Measurements from ENCODE around the gene CISH.

The CISH gene

DNA sequence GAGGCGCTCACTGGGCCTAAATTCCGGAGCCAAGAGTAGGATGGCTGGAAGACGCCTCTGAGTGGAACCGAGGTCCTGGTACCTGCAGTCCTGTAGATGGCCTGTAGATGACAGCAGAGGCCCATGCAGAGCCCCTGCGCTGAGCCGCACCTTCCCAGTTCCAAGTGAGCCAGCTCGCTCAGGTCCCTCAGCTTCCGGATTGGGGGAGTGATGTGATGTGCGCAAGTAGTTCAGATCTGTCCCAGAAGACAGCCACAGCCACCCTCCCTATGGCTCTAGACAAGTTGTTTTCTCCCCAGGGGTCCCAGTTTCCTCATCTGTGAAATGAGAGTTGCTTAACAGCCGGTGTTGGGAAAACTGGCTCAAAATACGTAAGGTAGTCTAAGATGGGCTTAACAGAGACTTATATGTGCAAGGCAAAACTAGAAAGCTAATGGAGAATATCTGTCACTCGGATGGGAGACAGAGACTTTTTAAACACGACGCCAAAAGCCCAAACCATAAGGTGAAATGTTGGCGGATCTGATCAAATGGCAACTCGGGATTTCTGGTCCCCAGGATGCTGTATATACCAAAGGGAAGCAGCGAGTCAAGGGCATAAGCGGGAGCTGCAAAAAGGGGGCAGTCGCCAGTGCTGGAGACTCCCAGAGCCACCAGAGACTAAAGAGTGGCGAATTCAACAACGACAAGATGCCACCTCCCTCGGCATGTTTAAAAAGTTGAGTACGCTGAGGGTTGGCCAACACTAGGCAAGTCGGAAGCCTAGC lies 4.6 kb upstream of the CISH start:
- in situ Hi-C loops (cut with MboI; ENCODE audit: low sequenced_read_pairs): loop anchor here (25.0 kb wide), 1 partner anchor 746 kb away; no protein-coding TSS in a partner anchor

DNA sequence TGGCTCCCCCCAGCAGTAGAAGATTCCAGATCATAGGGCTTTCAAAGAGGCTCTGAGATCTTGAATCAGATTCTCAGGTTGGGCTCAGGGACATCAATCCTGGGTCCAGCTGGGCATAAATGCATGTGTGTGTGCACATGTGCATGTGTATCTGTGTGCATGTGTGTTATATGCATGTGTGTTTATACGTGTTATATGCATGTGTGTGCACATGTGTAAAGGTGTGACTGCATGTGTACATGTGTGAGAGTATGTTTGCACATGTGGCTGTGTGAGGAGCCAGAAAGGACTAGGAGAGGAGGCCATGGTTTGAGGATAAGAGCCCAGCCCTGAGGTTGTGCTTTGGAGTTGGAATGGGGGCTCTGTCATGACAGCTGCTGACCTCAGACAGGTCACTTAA lies 3.6 kb upstream of the CISH start:
- in situ Hi-C loops (cut with MboI; ENCODE audit: low sequenced_read_pairs): loop anchor here (25.0 kb wide), 1 partner anchor 747 kb away; no protein-coding TSS in a partner anchor

DNA sequence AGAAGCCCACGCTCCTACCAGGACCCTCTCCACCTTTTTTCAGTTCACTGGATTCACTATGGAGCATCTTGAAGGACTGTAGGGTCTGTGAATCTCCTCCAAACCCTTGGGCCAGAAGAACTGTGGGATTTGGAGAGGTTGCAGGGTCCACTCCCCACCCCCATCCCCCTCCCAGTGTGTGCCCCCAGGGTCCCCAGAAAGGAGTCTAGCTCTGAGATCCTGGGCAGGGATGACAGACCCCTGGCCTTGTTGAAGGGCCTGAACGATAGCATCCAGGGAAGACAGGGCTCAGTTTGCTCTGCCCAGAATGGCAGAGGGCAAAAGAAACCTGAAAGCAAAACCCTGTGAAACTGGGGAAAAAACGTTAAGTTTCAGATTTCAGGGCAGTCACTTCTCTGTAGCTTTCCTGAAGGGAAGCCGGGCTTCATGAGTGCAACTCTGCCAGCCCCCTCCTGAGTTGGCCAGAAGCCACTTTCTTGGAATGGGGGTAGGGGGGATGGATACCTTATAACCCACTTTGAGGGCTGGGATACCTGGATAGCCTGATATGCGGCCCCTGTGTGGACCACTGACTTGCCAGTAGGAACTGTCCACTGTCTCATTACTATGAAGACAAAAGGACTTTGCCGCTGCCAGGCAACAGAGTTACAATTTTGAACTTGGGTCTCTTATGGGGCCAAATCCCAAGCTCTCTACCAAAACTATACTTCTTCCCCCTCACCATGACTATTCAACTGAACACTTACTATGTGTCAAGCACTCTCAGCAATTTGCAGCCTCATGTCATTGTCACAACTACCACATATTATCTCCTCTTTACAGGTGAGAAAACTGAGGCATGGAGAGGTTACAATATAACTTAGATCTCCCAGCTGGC lies 1.6 kb upstream of the CISH start:
- in situ Hi-C loops (cut with MboI; ENCODE audit: low sequenced_read_pairs): loop anchor here (25.0 kb wide), 1 partner anchor 749 kb away; no protein-coding TSS in a partner anchor

DNA sequence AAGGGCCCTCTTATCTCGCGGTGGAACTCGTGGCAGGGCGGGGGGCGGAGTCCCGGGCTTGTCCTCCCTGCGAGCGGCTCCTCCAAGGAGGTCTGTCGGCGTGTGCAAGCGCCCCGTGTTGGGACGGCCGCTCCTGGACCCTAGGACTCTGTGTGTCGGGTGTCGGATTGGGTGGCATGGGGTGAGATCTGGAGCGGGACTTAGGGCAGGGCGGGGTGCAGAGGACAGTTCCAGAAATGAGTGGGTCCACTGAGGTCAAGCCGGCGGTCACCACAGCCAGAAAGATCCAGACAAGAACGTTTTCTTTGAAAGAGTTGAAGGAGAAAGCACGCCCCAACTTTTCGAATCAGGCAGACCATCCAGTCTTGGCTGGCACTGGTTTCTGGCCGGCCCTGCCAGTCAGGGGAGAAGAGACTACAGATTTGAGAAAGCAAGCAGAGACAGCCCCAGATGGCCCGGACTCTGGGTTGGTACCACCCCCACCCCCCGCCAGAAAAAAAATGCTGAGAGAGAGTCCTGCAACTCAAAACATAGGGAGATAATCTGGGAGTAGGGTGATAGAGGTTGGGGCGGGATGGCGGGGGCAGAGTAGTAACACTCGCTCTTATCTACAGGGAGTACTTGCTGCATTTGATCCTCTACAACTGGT lies 784 bp upstream of the CISH start:
- in situ Hi-C loops (cut with MboI; ENCODE audit: low sequenced_read_pairs): loop anchor here (25.0 kb wide), 1 partner anchor 750 kb away; no protein-coding TSS in a partner anchor

DNA sequence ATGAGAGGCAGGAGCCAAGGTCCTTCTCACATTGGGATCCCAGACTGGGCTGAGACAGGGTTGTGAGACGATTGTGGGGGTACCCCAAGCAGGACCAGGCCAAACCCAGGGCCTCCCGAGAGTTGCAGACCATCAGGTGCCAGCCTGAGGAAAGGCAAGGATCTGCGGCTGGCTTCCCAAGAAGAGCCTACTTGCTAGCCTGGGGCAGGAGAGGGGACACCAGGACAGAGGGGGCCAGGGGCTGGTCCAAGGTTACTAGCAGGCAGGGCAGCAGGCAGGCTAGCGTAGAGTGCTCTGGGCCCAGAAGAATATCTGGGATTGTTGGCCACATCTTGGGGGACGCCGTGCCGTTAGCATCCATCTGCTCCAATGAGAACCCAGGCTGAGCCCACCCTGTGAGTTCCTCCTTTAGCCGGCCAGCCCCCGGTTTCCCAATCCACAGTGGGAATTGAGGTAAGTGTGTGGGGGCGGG lies 546 bp downstream of the CISH start:
- in situ Hi-C loops (cut with MboI; ENCODE audit: low sequenced_read_pairs): loop anchor here (25.0 kb wide), 1 partner anchor 751 kb away; no protein-coding TSS in a partner anchor

DNA sequence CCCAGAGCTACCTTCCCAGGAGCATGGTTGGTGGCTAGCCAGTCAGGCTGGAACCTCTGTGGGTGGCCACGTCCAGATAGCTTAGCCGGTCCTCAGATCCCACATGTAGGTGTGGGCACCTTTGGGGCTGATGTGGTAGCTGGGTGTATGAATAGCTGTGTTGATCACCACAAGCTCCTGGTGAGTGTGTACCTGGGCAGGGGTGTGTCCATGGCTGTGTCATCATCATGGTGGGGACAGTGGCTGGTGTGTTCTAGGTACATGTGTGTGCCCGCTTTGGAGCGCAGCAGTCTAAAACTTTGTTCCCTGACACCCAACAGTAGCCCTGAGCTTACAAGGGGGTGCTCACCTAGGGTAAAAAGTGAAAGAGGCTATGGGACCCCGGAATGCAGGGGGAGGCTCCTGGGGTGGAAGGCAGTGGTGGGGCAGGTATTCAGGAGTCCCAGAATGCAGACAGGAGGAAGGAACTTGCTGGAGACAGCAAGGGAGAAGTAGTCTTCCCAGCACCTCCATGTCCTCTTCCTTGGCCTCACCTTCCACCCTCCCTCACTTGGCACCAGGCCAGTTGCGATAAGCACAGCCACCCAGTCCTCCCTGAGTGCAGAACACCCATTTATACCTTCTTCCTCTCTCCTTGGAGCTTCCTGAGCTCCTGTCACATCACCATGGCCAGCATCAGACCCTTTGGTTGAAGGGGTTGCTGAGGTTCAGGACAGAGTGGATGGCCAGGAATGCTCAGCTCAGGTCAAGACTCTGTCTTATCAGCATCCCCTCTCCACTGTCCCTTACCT lies 1.2 kb downstream of the CISH start:
- in situ Hi-C loops (cut with MboI; ENCODE audit: low sequenced_read_pairs): loop anchor here (25.0 kb wide), 1 partner anchor 752 kb away; no protein-coding TSS in a partner anchor

DNA sequence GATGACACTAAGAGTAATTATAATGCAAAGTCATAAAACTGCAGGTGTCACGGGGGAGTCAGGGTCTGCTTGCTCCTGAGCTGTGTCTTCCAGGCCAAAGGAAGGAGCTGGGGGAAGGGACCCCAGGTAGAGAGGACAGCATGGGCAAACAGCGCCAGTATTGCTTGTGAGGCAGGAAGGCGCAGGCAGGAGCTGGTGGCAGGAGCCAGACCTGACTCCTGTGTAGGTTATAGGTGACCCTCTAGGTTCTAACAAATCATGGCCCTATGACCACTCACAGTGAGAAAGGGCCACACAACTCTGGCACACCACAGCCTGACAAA lies 1.9 kb downstream of the CISH start:
- in situ Hi-C loops (cut with MboI; ENCODE audit: low sequenced_read_pairs): loop anchor here (25.0 kb wide), 1 partner anchor 753 kb away; no protein-coding TSS in a partner anchor

DNA sequence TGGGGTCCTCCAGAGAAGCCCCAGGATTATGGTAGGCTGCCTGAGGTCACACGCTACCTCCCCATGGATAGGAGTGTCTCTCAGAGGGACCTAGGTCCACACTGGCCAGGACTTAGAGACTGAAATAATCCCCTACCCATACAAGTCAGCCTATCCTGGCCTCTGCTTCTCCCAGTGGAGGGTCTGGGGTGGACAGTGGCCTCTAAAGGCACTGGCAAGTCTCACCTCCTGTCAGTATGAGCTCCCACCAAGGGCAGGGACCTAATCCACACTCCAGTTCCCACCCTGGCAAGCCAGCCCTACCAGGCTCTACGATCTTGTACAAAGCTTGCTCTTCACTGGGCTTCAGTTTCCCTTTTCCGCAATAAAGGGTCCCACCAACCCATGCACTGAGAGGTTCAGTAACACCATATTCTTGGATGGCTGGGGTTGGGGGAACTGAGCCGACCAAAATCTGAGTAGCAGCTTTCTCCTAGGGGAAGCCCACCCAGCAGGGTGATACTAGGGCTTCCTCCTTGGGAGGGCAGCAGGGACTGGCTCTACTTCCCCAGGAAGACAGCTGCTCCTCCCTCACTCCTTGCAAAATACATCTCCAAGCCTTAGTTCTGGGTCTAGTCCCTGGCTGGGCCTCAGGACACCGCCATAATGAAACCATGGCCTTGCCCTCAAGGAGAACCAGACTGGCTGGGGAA lies 2.4 kb downstream of the CISH start:
- in situ Hi-C loops (cut with MboI; ENCODE audit: low sequenced_read_pairs): loop anchor here (25.0 kb wide), 1 partner anchor 753 kb away; no protein-coding TSS in a partner anchor

DNA sequence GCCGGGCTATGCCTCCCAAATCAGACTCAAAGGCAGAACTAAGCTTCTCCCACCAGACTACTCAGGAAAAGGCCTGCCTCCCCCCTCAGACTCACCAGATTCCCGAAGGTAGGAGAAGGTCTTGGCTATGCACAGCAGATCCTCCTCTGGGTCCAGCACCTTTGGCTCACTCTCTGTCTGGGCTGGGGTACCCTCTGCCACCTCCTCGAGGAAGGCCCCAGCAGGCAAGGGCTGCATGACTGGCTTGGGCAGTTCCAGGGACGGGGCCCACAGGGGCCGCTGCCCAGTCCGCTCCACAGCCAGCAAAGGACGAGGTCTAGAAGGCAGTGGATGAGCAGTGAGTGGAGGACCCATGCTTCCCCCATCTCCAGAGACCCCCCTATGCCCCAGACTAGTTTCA lies 3.3 kb downstream of the CISH start:
- in situ Hi-C loops (cut with MboI; ENCODE audit: low sequenced_read_pairs): loop anchor here (25.0 kb wide), 1 partner anchor 754 kb away; no protein-coding TSS in a partner anchor

DNA sequence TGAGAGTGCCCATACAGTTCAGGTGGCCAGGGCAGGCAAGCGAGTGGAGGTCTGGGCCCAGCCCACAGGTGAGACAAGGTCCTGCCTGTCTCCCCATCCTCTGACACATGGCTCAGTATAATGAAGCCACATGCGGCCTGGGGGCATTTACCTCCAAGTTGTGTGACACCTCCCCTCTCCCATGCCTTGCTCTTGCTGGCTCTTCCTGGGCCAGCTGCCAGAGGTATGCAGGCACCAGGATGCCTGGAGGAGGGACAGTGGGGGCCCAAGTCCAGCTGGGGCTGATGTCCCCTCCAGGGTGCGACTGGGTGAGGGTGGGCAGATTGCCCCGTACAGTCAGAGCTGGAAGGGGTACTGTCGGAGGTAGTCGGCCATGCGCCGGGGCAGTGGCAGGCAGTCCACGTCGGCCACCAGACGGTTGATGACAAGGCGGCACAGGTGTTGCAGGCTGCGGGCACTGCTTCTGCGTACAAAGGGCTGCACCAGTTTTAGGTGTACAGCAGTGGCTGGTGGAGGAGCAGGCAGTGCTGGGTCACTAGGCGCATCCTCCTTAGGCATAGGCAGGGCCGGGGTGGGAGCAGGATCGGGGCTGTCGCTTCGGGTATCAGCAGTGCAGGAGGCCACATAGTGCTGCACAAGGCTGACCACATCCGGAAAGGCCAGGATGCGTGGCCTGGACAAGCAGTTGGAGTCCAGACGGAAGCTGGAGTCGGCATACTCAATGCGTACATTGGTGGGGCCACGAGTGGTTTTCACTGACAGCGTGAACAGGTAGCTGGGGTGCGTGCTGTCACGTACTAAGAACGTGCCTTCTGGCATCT lies 4.1 kb downstream of the CISH start:
- in situ Hi-C loops (cut with MboI; ENCODE audit: low sequenced_read_pairs): loop anchor here (25.0 kb wide), 1 partner anchor 755 kb away; no protein-coding TSS in a partner anchor

DNA sequence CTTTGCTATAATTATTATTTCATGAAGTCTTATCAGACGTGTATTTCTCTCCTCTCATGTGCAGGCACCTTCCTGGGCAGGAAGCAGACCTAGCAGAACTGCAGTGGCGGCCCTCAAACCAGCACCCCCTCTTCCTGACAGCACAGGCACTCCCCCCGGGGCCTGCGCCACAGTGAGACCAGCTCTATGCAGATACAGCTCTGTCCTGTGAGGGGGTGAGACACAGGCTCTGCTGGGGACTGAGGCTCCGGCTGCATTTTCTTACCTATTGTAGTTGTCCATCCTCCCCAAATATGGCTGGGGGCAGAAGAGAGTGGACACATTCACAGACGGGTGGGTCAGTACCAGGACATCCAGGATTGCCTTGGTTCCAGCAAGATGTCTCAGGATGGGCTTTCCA lies 5.0 kb downstream of the CISH start:
- in situ Hi-C loops (cut with MboI; ENCODE audit: low sequenced_read_pairs): loop anchor here (25.0 kb wide), 1 partner anchor 756 kb away; no protein-coding TSS in a partner anchor

DNA sequence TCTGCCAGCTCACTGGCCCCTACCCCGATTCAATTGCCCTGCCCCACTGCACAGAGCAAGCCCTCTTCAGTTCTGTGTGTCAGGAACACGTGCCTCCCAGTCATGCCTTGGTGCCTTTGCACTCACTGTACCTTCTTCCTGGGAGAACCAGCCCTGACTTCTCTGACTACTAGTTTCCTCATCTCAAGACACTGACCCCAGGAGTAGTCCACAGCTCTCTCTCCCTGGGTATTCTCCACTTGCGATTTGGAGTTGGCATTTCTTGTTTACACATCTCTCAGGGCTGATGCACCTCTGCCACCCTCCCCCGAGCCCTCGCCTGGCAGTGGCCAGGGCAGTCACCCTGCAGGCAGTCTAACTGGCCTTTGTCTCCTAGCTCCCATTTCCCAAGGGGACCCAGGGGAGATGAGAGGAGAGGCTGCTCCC lies 5.7 kb downstream of the CISH start:
- in situ Hi-C loops (cut with MboI; ENCODE audit: low sequenced_read_pairs): loop anchor here (25.0 kb wide), 1 partner anchor 756 kb away; no protein-coding TSS in a partner anchor

DNA sequence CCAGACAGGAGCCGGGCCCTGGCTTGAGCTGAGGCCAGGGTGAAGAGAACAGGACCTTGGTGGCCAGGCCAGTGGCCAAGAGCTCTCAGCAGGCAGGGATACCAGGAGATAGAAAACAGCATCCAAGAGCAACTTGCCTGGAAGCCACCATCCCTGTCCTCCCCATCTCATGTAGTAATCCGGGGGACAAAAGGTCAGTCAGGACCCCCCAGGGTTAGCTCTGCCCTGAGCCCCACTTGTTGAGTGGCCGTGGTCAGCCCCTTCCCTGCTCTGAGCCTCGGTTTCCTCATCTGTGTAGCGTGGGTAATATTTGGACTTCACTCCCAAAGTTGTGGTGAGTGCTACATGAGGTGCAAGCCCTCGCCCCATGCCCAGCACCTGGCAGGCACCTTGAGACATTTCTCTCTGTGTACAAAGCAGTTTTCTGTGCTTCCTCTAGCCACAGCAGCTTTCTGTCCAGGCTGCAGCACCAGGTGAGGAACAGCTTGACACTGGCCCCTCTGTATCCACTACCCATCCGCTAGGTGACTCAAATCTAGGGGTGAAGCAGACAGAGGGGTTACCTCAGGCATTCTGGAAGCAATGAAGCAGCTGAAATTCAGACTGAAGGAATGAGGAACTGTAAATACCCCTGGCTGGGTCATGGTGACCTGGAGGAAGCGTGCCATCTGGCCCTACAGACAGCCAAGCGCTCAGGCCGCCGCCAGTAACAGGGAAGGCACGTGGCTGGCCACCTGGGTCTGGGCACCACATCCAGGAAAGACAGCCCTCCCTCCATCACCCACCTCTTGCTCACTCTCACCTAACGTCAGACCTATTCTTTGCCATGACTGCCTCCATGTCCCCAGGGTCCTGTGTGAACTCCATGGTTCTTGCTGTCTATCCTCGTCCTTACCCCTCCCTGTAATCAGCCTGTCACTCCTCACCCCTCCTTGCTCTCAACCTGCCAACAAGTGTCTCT lies 6.7 kb downstream of the CISH start:
- in situ Hi-C loops (cut with MboI; ENCODE audit: low sequenced_read_pairs): loop anchor here (25.0 kb wide), 1 partner anchor 757 kb away; no protein-coding TSS in a partner anchor

DNA sequence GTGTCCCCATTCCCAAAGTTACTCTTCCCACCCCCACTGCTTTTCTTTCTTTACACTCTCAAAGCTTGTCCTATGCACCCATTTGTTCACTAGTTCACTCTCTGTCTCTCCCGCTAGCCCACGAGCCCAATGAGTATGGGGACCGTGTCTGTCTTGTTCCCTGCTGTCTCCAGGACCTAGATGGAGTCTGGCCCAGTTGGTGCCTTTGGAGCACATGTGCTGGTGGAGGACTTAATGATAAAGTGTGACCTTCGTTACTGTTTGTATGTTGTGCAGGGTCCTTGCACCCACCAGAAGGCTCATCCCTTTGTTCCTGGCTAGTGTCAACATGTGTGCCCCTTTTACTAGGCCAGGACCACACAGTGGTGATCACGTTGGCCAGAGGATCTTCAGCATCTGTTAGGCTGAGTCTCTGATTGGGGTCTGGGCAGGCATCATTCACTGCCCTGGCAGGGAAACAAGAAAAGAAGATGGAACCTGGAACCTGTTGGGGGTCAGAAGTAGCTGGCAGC lies 7.4 kb downstream of the CISH start:
- in situ Hi-C loops (cut with MboI; ENCODE audit: low sequenced_read_pairs): loop anchor here (25.0 kb wide), 1 partner anchor 758 kb away; no protein-coding TSS in a partner anchor

DNA sequence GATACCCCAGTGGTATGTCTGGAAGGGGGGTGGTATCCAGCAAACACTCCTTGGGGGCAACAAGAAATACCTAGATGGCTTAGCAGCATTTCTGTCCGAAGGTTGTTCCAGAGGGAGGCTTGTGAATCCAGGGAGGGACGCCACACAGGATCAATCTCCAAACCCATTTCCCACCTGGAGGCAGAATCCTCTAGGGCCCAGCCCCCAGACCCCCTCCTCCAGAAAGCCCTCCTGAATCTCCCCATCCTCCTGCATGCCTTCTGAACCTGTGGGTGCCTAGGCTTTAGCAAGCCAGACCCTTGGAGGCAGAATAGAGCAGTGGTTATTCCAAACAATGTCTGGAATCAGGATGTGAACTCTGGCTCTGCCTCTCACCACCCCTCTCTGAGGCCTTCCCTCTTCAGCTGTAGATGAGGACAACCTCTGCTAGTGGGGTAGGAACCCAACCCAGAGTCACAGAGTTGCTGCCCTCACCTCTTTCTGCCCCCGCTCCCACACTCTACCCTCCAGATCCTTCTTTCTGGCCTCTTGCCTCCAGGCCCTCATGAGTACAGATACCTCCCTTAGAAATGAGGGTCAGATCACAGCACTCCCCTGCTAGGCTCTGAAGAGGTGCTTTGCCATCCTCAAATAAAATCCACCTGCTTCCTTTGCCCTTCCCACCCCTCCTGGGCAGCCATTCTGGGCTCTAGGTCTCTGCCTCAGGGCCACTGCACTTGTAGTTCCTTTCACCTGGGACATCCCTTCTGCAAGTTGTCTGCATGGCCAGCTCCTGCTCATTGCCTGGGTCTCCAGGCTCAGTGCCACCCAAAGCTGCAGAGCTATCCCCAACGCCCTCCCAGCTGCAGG lies 8.1 kb downstream of the CISH start:
- in situ Hi-C loops (cut with MboI; ENCODE audit: low sequenced_read_pairs): loop anchor here (25.0 kb wide), 1 partner anchor 759 kb away; no protein-coding TSS in a partner anchor
